Skin epidermis (tissue), 12 donors: ENCODE data around the gene GAS1.

Source experiments
- H3K27ac ChIP-seq, 21 experiments: fragments of 200-600 bp; sonication (generic) in 11 of 21; one replicate each; pipeline ENCODE4 v1.5.0; 2020; ENCODE audit warnings: mild to moderate bottlenecking in 3 of 21, inconsistent platforms in 2 of 21, moderate library complexity in 2 of 21
- H3K4me3 ChIP-seq, 7 experiments: fragments of 200-600 bp; sonication (generic) in 2 of 7; one replicate each; pipeline ENCODE4 v1.5.0; 2020; ENCODE audit warnings: inconsistent platforms in 2 of 7, mild to moderate bottlenecking in 2 of 7, moderate library complexity in 1 of 7

The GAS1 gene

DNA sequence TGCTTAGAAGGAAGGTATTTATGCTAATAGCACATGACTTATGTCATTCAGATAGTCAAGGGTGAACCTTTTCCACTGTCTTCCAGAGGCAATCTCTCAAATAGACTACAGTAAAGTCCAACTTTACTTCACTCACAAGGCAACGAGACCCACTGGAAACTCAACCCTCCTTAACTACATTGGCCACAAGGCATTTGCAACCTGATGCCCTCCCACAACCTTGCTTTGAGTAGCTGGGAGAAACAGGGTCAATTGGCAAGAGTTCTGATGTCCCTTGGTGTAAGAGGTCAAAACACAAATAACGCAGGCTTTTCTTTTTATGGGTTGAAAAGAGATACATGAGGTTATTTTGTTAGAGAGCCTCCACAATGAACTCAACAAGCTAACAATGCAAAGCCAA, 6.1 kb downstream of the GAS1 start:
- no peak overlapping the region for H3K4me3 ChIP-seq
- H3K27ac ChIP-seq, result no peak overlapping the region

DNA sequence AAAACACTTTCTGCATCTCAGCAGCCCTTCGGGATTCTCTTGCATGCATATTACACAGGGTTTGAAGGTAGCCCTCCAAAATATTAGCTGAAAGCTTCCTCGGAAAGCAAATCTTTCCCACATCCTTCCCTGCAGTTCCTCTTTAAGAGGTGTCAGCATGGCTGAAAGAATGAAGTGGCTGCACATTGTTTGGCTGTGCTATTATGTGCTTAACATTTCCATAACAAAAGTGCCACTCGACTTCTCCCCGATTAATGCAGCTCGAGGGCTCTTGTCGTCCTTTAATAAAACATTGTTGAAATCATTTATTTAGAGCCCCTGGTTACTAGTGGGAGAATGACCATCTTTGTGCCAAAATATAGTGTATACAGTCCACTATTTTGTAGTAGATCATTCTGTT, 6.5 kb downstream of the GAS1 start:
- no peak overlapping the region for H3K4me3 ChIP-seq
- no peak overlapping the region for H3K27ac ChIP-seq

DNA sequence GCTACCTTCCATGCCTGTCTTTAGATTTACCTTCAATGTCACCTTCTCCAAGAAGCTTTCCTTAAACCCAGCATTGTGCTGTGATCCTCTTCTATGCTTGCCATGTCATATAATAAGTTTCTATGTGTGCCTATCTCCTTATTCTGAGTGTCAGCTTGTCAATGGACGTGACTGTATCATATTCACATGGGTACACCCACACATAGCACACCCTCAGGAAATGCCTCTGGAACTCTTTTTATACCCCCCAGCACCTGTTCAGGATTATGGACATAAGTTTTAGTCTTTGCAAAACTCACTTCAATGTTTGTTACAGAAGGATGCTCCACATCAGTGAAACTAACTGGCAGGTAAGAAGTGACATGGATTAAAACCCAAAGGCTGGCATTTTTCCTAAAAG, 7.4 kb downstream of the GAS1 start:
- Histone ChIP-seq H3K27ac (no peak overlapping the region), H3K4me3 (no peak overlapping the region)

DNA sequence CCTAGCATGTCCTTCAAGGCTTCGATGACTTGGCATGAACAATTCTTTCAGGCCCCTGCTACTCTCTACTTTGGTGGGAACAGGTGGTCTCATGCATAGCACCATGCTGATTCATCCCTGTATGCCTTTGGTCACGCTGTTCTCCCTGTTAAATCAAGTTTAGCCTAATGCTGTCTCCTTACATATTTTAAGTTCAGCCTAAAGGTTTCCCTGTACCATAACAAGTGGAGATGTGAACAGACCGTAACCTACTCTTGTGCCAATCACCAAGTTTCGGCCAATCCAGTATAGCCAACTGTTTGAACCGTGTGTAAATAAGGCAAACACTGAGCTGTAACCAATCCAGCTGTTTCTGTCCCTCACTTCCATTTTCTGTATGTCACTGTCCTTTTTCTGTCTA, 8.0 kb downstream of the GAS1 start:
- H3K4me3 ChIP-seq, result no peak overlapping the region
- no peak overlapping the region for H3K27ac ChIP-seq

DNA sequence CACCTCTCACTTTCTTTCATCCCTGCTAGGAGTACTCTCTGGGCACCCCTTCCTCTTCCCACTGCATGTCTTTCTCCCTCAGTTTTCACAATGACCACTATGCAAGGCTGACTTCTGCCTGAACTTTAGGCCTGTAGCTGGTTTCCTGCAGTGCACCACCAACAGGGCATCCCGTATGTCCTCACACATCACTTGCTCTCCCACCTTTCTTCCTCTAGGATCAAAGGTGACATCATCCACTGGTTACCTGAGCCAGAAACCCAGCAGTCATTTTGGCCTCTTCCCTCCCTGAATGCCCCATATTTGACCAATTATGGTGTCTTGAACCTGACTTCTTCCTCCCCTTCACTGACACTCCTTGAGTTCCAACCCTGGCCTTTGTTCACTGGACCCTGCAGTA, 8.5 kb downstream of the GAS1 start:
- no peak overlapping the region for H3K4me3 ChIP-seq
- no peak overlapping the region for H3K27ac ChIP-seq

DNA sequence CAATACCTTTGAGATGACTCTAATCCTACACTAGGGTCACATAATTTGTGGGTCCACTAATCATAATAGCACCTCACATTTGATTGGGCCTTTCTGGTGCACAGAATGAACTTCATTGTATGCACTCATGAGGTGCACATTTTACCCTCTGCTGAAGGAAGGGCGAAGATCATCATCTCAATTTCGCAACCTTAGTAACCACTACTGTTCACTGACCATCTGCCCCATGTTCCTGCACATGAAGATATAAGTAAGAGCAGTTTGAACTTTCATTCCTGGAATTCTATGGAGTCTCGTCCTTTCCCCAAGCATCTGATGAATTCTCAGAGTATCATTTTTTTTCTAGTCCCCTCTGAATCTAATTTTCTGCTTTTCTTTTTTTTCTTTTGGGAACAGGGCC, 21.2 kb downstream of the GAS1 start:
- Histone ChIP-seq H3K4me3 (no peak overlapping the region), H3K27ac (no peak overlapping the region)

DNA sequence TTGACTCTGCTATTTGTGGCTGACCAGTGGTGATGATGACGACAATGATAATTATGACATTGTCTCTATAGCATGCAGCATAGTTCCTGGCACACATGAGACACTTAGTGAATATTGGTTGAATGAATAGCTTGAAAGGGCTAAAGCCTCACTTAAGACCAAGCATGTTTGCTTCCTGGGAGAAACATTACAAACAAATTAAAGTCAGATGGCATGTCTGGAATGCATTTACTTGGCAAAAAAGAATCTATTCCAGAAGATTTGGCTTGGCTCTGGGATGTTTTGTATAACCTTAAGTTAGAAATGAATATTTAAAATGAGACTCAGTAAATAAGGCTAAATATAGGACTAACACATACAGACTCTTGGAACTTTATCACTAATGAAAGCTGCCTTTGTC, 21.6 kb downstream of the GAS1 start:
- Histone ChIP-seq H3K27ac (peak overlapping the region in 1 of 21 experiments; percentile 25), H3K4me3 (no peak overlapping the region)

DNA sequence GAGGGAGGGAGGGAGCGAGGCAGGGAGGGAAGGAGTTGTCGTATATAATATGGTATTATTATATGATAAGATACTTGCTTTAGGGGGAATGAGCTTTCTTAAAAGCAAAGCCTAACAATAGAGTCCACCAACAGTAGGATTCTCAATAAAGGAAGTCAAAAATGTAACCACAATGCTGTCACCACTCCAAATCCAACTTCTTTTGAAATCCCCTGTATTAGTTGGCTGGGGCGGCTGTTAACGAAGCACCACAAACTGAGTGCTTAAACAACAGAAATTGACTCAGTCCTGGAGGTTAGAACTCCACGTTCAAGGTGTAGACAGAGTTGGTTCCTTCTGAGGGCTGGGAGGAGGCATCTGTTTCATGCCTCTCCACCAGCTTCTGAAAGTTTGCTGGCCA, 23.1 kb downstream of the GAS1 start:
- no peak overlapping the region for H3K4me3 ChIP-seq
- H3K27ac ChIP-seq, result no peak overlapping the region

DNA sequence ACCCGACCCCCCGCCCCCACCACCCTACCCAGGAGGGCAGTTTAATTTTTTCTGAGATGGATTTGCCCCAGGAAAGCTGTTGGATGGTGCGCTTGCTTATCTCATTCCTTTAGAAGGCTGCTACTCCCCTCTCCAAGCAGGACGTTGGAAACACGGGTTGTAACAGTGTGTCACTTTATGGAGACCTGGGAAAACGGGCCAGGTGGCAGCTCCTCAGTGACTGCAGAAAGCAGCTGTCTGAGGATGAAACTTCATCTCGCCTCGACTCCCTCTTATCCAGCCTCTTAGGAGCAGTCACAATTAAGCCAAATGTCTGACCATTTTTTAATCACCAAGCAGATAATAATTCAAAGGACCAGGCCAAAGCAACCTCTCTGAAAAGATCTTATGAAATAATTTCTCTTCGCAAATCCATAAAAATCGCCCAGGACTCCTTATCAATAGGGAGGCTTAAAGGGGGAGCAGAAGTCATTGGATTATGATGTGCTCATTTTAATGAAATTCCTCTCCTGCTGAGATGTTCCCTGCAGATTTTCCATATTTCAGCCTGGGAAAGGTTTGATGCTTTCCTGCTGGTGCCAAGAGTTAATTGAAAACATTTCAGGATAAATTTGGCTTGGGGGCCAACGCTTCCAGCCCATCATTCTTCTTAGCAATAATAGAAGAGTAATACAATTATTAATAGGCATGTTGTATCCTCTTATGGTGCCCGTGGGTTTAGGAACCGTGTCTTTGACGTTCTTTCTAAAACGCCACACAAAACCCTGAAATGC, 26.0 kb downstream of the GAS1 start:
- Histone ChIP-seq H3K4me3 (no peak overlapping the region), H3K27ac (peak overlapping the region in 2 of 21 experiments; percentile 14 to 73)

DNA sequence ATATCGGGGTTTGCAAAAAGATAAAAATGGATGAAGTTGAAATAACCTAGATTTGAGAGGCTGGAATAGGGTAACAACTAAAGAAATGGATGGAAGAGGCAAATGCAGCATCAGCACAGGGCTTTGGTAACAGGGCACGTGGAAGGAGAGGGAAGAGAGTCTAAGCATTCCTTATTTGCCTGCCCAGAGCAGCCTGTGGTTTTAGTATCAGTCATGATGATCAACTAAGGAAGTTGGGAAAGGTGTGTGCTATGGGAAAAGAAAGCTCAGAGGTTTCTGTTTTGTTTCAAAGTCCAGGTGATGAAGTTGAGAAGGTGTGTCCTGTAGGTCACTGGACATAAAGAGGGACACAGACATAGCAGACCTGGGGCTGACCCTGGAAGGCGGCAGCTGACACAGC, 28.8 kb downstream of the GAS1 start:
- Histone ChIP-seq H3K4me3 (no peak overlapping the region), H3K27ac (no peak overlapping the region)

DNA sequence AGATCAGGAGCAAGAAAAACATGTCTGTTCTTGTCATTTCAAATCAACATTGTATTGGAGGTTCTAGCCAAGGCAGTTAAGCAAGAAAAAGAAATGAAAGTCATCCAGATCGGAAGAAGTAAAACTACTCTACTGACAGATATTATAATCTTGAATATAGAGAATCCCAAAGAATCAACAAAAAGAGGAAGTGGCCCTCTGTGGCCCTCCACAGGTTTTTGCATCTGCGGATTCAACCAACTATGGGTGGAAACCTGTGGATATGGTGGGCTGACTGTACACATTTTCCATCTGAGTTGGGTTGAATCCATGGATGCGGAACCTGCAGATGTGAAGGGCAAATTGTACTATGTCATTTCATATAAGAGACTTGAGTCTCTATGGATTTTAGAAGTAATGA, 35.1 kb downstream of the GAS1 start:
- Histone ChIP-seq H3K27ac (no peak overlapping the region), H3K4me3 (no peak overlapping the region)

DNA sequence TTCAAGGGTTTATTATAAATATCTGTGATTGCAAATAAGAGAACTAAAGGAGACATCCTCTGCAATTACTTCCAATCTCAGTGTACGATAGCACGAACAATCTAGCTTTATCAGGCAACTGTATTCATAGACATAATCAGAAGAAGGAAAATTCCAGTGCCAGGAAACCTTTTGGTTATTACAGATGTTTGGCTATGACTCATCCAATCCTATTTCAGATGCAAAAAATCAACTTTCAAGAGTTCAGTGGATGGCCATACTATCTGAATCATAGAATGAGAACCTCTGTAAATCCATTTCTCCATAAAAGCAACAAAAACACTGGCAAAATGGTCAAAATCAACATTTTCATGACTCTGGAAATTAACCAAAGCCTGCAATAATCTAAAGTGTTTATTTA, 37.9 kb downstream of the GAS1 start:
- Histone ChIP-seq H3K27ac (no peak overlapping the region), H3K4me3 (no peak overlapping the region)

DNA sequence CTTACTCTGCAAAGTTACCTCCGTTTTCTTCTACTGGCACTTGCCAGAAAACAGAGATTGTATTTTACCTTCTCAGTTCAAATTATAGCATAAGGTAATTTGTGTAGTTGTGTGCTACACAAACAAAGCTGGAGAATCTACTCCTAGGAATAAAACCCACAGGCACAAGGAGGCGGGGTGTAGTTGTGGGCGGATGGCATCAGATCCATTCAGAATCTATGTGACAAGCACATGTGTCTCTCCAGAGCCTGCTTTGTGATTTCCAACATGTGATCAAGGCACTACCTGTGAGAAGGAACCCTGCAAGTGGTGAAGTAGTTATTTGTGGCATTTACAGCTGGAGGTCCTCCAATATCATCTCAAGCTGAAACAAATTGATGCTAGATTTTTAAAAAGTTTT, 39.0 kb downstream of the GAS1 start:
- no peak overlapping the region for H3K27ac ChIP-seq
- H3K4me3 ChIP-seq, result no peak overlapping the region

DNA sequence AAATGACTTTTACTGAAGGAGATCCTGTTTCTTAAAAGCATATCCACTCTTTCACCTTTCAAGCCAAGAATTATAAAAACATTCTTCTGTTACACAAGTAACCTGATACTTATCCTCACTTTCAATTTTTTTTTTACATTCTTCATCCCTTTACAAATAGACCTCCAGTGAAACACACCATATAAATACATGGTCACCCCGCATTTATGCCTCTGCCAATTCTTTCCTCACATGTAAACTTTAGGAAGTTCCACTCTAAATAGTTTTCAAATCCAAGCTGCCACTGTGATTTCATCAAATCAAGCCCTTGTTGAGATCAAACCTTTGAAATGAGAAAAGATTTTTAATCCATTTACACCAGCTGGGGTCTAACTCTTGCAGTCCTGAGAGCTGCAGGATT, 40.0 kb downstream of the GAS1 start:
- no peak overlapping the region for H3K27ac ChIP-seq
- H3K4me3 ChIP-seq, result no peak overlapping the region

DNA sequence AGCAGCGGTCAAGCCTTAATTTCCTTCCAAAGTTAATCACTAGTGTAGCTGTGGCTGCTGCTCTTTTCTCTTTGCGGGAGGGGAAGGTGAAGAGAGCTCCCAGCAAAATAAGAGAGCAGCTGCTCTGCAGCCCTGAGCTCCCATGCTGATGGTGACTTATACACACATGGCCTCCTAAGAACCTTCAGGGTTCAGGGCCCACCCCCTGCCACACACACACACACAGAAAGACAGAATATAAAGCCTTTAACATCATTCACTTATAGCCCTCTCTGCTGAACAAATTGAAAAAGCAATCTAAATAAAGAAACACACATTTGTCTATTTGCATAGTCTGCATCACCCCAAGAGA, 43.6 kb downstream of the GAS1 start:
- Histone ChIP-seq H3K27ac (no peak overlapping the region), H3K4me3 (no peak overlapping the region)

DNA sequence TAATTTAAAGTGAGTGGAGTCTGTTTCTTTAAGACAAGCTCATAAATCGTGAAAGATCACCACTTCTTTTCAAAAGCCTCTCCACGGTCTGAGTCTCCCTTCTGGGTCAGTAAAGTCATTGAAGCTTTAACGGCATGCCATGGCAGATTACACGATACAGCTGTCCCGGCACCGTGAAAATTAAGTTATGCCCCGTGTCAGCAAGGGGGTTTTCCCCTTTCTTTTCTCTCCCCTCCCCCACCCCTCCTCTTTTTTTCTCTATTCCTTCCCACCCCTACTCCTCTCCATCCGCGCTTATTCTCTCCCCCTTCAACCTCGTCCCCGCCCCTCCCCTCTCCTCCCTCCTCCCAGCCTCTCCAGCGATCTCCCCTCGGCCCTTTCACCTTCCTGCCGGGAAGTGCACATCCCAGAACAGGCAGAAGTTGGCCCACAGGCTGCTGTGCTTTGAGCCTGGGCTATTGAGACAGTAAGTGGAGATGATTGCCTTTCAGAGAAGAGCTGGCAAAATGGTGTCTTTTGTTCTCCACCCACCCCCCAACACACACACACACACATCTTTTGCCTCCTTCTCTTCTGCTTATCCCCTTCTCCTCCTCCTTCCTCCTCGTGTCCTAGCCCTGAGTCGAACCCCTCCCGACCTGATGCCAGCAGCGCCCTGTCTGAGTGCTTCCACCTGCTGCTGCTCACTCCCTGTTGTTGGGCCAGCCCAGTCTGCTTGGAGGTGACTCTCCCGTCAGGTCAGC, 44.1 kb downstream of the GAS1 start:
- peak overlapping the region in 3 of 7 experiments; percentile 6 to 36 (median 17) for H3K4me3 ChIP-seq
- H3K27ac ChIP-seq, result no peak overlapping the region

DNA sequence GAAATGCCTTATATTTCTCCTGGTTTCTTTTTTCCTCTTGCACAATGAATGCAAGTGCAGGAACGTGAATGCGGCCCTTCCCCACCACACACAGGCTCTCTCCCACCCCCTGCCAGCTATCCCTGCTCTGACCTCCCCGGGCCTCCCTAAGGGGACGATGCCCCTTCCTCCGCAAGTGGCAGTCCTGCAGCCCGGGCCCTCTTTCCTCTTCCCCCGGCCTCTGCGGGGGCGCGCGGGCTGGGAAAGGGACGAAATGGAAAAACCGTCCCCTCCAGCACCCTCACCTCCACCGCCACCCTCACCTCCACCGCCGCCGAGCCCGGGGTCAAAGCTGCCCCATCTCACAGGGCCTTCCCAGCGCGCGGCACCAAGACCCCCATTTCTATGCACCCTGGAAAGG, 44.7 kb downstream of the GAS1 start:
- Histone ChIP-seq H3K27ac (no peak overlapping the region), H3K4me3 (peak overlapping the region in 4 of 7 experiments; percentile 6 to 36 (median 12))

DNA sequence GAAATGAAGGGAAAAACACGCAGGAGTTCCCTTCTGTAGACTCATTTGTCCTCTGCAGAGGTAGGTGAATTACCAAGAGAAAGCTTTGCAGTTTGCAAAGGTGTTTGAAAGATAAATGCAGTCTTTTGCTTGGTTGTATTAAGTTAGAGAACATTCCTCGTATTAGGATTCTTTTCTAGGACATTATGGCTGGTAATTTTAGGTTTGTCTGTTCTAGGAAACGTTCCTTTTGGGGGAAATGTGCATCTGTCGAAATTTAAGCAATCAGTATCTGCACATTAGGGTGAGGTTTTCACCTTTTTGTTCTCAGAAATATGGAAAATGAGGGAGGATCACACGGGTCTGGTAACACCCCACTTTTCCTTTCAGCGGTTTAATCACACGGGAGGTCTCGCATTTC, 45.1 kb downstream of the GAS1 start:
- peak overlapping the region in 1 of 7 experiments; percentile 36 for H3K4me3 ChIP-seq
- H3K27ac ChIP-seq, result no peak overlapping the region

DNA sequence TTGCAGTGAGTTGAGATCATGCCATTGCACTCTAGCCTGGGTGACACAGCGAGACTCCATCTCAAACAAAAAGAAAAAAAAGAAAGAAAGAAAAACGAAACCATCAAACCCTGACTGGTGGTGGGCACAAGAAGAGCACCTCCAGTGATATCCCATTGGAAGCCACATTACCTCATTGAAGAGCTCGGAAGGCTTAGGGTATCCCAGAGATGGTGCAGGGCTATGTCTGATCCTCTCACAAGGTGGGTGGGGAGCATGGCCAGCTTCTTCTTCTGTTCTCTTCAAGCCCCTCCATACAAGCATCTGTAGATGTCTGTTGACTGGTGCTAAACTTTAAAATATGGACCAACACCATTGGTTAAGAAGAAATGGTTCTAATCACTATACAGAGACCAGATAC, 45.8 kb downstream of the GAS1 start:
- no peak overlapping the region for H3K27ac ChIP-seq
- H3K4me3 ChIP-seq, result no peak overlapping the region
